Fibroblast of skin of back (primary cell): ENCODE data around the gene MRPL53. TPM values are rescaled to one million over a fixed set of nuclear protein-coding genes. Genes with fewer than 3 reads are reported as not detected.

Experiments
- DNase-seq: peaks from one replicate; pipeline ENCODE4 v3.0.0-alpha.2; 2013
- polyA plus RNA-seq, 2 experiments: library from polyadenylated mRNA; unstranded; fragments of 120-200 nt; gene quantifications; one replicate each; pipeline ENCODE4 v1.2.1, GENCODE V29; 2013; ENCODE audit not compliant: insufficient read length in 2 of 2

Gene MRPL53
- polyA plus RNA-seq (2013, experiment 1 of 2; ENCODE audit: insufficient read length) = 66.5 TPM
- 48.1 TPM for polyA plus RNA-seq (2013, experiment 2 of 2; ENCODE audit: insufficient read length)

GRCh38 chr2:74472086-74472944 is at the start of gene MRPL53:
Gene MRPL53 (minus strand): TSS chr2:74472680. CDS start chr2:74472660, 20 bp downstream.
- DNase-seq = peak; percentile 94

- no peak for DNase-seq
Observed at GRCh38 chr2:74516650-74517049, 44.2 kb upstream of the MRPL53 start.

GRCh38 chr2:74515981-74516633 is 43.6 kb upstream of the MRPL53 start:
- DNase-seq = peak; percentile 51

GRCh38 chr2:74515271-74515980 is 42.9 kb upstream of the MRPL53 start:
- DNase-seq = no peak

- DNase-seq = no peak
Observed at GRCh38 chr2:74514368-74515270, 42.1 kb upstream of the MRPL53 start, which contains the start of gene TLX2. Gene TLX2 (plus strand): TSS chr2:74514450. CDS start chr2:74514807, 357 bp downstream.

- DNase-seq = no peak
Observed at GRCh38 chr2:74513605-74514367, 41.3 kb upstream of the MRPL53 start.

DNA sequence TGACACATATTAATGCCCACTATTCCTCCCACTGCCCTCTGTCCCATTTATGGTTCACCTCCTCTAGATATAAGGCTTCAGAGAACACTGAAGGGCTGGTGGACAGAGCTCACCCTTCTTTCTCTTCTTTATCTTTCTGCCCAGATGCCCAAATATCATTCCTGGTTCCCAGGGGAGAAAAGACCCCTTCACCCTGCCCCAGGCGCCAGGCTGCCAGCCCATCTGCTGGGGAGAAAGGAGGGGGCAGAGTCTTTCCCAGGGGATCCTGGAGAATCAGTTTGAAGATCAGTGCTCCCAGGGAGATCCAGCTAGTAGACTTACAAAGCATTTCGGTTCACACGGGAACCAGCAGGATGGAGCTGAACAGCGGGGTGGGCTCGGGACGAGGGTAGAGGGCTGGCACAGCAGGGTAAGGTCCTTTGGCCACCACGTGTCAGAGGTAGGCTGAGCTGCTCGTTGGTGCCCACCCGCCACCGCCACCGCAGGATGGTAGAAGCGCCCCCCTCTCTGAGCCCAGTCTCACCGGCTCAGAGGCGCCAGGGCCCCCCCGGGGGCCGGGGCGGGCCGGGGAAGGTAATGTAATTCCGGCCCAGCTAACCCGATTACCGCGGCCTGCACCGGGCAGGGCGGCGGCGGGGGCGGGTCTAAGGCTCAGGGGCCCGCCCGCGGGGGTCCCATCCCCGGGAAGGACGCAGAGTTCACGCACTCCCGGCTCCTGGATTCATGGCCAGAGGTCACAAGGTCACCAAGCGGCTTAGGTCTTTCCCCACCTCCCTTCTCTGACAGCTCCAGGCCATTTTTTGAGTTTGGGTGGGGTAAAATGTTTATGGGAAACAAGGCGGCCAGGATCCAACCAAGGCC is 40.5 kb upstream of the MRPL53 start:
- DNase-seq = no peak

DNA sequence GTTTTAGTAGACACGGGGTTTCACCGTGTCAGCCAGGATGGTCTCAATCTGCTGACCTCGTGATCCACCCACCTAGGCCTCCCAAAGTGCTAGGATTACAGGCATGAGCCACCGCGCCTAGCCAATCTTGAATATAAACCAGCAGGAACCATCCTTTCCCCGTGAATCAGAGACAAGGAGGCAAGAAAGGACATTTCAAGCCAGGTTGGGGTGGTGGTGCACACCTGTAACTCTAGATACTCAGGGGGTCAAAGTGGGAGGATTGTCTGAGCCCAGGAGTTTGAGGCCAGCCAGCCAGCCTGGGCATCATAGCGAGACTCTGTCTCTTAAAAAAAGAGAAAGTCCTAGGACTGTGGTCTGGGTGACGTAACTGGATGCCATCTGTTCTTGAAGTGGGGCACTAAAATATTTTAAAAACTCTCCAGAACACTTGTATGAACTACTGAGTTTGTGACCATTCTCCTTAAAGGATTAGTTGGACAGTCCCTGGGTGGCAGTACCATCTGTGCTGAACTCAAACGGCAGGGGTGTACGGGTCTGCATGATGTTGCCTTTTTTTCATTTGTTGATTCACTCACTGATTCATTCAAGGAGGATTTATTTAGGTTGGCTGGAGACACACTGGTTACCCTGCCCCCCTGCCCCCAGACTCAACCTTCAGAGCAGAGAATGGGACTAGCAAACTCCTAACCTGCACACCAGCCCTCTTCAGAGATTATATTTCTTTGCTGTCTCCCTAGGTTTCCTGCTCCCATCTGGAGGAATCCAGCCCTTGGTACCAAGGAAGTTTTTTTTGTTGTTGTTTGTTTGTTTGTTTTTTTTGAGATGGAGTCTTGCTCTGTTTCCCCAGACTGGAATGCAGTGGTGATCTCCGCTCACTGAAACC is 38.9 kb upstream of the MRPL53 start:
- peak; percentile 49 for DNase-seq

- DNase-seq = no peak
Observed at GRCh38 chr2:74510272-74510671, 37.8 kb upstream of the MRPL53 start.

DNA sequence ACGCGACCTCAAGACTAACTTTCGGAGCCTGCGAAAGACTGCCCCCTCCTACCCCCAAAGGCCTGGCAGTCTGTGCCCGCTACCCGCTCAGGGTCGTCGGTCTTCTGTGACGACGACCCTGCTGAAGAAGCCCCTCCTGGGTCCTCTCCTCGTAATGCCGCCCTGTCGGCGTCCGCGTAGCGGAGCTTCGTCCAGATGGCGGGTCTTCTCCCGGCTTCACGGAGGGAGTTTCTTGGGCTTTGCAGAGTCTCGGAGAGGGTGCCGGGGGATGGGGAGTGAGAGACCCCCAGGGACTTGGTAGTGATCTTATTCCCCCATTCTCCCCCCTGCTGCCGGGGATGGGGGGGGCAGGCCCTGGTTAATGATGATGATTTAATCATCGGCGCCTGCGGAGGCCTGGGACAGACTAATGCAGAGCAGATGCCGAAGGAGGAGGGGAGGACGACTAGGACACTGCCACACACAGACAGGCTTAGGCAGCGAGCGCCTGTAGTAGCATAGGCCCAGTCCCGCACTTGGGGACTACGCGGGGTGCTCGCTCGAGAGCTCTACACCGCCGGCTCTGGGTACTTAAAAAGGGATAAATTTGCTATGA is 35.5 kb upstream of the MRPL53 start:
- DNase-seq = peak; percentile 81

GRCh38 chr2:74507145-74507925 is 34.9 kb upstream of the MRPL53 start, which contains the start of gene PCGF1:
Gene PCGF1 (minus strand): TSS chr2:74507695. CDS start chr2:74507668, 27 bp downstream.
- DNase-seq = peak; percentile 97

- no peak for DNase-seq
Observed at GRCh38 chr2:74505448-74506246, 33.2 kb upstream of the MRPL53 start.

DNA sequence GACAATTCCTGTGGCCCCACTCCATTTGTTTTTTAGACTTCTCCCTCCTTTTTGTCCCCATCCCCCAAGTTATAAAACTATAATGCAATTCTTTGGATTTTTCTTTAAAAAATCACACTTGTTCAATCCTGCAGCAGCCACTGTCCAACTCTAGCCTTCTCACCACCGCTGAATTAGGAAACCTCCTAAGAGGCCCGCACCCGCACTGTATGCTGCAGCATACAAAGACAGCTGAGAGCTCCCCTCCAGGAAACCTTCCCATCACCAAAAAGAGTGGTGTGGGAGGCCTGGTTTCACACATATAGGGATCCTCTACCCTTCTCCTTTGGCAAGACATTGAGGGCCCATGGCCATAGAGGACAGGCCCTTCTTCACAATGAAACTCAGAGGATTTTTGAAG is 32.1 kb upstream of the MRPL53 start:
- no peak for DNase-seq

DNA sequence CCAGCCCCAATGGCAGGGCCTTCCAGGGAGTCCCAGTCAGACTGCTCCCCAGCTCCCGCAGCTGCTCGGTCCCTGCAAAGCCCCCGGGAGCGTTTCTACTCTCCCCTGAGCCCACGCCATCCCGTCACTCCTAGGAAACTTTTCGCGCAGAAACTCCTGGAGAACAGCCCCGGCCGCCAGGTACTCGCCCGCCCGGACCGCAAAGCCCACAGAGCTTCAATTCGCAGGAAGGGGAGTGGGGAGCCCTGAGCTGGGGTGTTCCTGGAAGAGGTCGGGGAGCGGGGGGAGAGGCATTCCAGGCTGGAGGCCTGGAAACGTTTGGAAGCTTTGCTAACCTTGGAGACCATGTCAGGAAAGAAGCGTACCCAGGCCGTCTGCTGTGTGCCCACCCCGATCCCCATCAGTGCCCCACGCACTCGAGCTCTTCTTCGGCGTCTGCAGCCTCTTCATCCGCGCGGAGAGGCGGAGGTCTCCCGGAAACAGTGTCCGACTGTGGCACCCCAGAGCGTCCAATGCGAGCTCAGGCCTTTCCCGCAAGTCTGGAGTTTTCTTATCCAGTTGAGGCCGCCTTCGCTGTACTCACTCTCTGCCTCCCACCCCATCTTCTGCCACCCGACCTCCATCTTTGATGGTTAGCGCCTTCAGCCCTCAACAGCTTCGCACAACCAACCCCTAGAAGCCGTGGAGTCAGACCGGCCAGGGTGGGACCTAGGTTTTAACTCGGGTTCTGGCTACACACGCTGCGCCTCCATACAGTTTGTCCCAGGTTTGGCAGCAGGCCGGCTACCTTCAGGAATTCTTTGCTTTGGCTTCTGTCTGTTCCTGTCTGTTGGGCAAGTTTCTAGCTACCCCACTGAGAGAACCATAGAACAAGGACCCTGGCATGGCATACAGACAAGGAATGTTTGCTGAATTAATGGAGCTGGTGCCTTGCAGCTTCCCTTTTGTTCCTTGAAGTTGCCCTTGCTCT is 31.3 kb upstream of the MRPL53 start:
- no peak for DNase-seq

- DNase-seq = peak; percentile 84
Observed at GRCh38 chr2:74502720-74503505, 30.4 kb upstream of the MRPL53 start.
